Panc1 (cell line): ENCODE results near the gene FEN1. TPM values are rescaled to one million over a fixed set of nuclear protein-coding genes. Genes with fewer than 3 reads are reported as not detected.

ENCODE experiments used
- ATAC-seq: fragments of 200-7000 bp; cut with Tn5 transposase; 2 replicates; pipeline ENCODE4 v1.9.1; 2020; ENCODE audit warnings: mild to moderate bottlenecking, moderate library complexity
- BruUV-seq: library from RNA; stranded (reverse); fragments of 400-500 nt; replicated peaks from 2 replicates; lab custom pipeline; 2021; lab: Mats Ljungman, UMichigan
- CTCF ChIA-PET: fragments of 300-600 bp; sonication (Branson Sonifier 250); formaldehyde crosslinking; loops from one replicate; lab custom pipeline; 2022; ENCODE audit warnings: antibody characterized with exemption; lab: Charles Lee
- POLR2A ChIA-PET: fragments of 300-600 bp; sonication (Branson Sonifier 250); formaldehyde crosslinking; loops from one replicate; lab custom pipeline; 2022; ENCODE audit warnings: antibody characterized with exemption; lab: Charles Lee
- DNase-seq: peaks from one replicate; pipeline ENCODE4 v3.0.0-alpha.2; 2010; ENCODE audit warnings: low read depth, low spot score
- H3K27ac ChIP-seq: 2 replicates; pipeline ENCODE4 v1.5.1; 2011; ENCODE audit warnings: mild to moderate bottlenecking, low read length, inconsistent platforms
- H3K27me3 ChIP-seq: fragments of 200-500 bp; sonication (Bioruptor generic); 2 replicates; pipeline ENCODE4 v1.6.0; 2014; ENCODE audit warnings: low read length, inconsistent platforms; ENCODE audit not compliant: control insufficient read depth, insufficient read depth
- H3K36me3 ChIP-seq: fragments of 200-500 bp; sonication (Bioruptor generic); 2 replicates; pipeline ENCODE4 v1.5.1; 2014; ENCODE audit warnings: inconsistent platforms, mild to moderate bottlenecking, low read length, moderate library complexity; ENCODE audit not compliant: control insufficient read depth, insufficient read depth
- H3K4me1 ChIP-seq: 2 replicates; pipeline ENCODE4 v1.5.1; 2011; ENCODE audit warnings: inconsistent platforms, mild to moderate bottlenecking, low read length, moderate library complexity; ENCODE audit not compliant: control insufficient read depth, insufficient read depth
- H3K4me3 ChIP-seq, 2 experiments: 2 replicates each; pipeline ENCODE4 v1.5.1; 2011 to 2012; ENCODE audit warnings: low read depth in 2 of 2, low read length in 2 of 2, mild to moderate bottlenecking in 2 of 2, inconsistent platforms in 1 of 2, moderate library complexity in 1 of 2
- H3K9me3 ChIP-seq: fragments of 200-500 bp; sonication (Bioruptor generic); 2 replicates; pipeline ENCODE4 v1.5.1; 2014; ENCODE audit warnings: low read depth, mild to moderate bottlenecking, inconsistent platforms, low read length, moderate library complexity; ENCODE audit not compliant: control insufficient read depth, insufficient read depth
- CTCF ChIP-seq: fragments of 450-650 bp; IDR thresholded peaks from 2 replicates; pipeline ENCODE4 v1.5.1; 2017; ENCODE audit warnings: mild to moderate bottlenecking
- POLR2AphosphoS5 ChIP-seq: IDR thresholded peaks from 2 replicates; pipeline ENCODE4 v1.6.1; 2012; ENCODE audit warnings: mild to moderate bottlenecking, low read depth, low read length, moderate library complexity
- SIN3A ChIP-seq: IDR thresholded peaks from 2 replicates; pipeline ENCODE4 v1.6.1; 2012; ENCODE audit warnings: low read depth, mild to moderate bottlenecking, low read length, moderate library complexity, borderline replicate concordance; ENCODE audit not compliant: insufficient read depth
- TCF7L2 ChIP-seq: IDR thresholded peaks from 2 replicates; pipeline ENCODE4 v1.6.1; 2011; ENCODE audit warnings: mild to moderate bottlenecking, low read depth, low read length, inconsistent platforms
- in situ Hi-C: cut with HindIII; loops from 2 replicates; pipeline ENCODE4 v1.10.0; 2016; ENCODE audit warnings: low sequenced_read_pairs, low pct_unique_long_range_greater_than_20kb
- intact Hi-C: fragments of 100-400 bp; cut with micrococcal nuclease; formaldehyde crosslinking; loops from one replicate; pipeline ENCODE4 v1.10.0; 2022; ENCODE audit not compliant: unreplicated experiment
- total RNA-seq: library from RNA; stranded (reverse); gene quantifications from one replicate; pipeline ENCODE4 v1.2.1, GENCODE V29; 2021; ENCODE audit not compliant: unreplicated experiment
- TF ChIP-seq, protein P1 (sequence below), 2 experiments: IDR thresholded peaks; 2 replicates each; pipeline ENCODE4 v1.6.1; 2011 to 2012; ENCODE audit warnings: low read depth in 2 of 2, control low read depth in 1 of 2, low read length in 1 of 2, mild to moderate bottlenecking in 1 of 2, moderate library complexity in 1 of 2; ENCODE audit not compliant: insufficient read depth in 1 of 2

The FEN1 gene
- total RNA-seq, 1 experiment from 2014 or later = 67.6 TPM

DNA sequence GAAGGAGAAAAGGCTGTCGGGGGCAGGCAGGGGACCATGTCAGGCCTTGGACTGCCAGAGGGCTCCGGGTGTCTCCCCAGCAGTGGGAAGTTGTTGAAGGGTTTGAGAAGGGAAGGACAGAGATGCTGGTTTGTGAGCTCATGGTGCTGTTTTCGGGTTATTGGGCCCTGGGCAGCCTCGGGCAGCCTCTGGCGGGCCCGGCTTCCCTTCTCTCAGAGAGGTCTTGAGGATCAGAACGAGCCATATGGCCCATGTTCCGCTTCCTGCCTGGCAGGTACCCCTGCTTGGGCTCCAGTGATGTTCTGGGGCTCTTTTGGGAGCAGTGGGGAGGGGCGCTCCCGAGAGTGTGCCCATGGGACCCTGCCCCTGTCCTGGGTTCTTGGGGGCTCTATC, 30.5 kb upstream of the FEN1 start:
- POLR2A ChIA-PET = no interaction called here
- no peak overlapping the region for H3K4me3 ChIP-seq

DNA sequence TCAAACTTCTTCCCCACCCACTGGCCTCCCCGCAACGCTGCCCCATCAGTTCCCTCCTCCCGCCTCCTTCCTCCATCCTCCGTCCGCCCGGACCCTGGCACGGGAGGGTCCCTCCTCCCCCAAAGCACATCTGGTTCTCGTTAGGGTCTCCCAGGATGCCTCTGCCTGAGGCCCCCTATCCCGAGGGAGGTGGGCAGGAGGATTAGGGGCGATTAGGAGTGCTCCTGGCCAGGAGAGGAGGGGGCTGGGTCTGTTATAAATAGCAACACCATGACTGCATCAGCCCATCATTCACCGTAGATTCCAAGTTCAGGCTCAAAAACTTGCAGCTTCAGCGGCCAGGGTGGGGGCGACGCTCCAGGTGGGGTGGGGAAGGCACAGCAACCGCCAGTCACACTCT, 29.9 kb upstream of the FEN1 start:
- ChIA-PET POLR2A (no interaction called here), CTCF (interaction anchor here (1.0 kb wide), 1 partner anchor 24 kb away, joined by 3 read pairs; no protein-coding TSS in a partner anchor)
- ATAC-seq (no peak), DNase-seq (no peak)
- TF ChIP-seq, protein P1, sequence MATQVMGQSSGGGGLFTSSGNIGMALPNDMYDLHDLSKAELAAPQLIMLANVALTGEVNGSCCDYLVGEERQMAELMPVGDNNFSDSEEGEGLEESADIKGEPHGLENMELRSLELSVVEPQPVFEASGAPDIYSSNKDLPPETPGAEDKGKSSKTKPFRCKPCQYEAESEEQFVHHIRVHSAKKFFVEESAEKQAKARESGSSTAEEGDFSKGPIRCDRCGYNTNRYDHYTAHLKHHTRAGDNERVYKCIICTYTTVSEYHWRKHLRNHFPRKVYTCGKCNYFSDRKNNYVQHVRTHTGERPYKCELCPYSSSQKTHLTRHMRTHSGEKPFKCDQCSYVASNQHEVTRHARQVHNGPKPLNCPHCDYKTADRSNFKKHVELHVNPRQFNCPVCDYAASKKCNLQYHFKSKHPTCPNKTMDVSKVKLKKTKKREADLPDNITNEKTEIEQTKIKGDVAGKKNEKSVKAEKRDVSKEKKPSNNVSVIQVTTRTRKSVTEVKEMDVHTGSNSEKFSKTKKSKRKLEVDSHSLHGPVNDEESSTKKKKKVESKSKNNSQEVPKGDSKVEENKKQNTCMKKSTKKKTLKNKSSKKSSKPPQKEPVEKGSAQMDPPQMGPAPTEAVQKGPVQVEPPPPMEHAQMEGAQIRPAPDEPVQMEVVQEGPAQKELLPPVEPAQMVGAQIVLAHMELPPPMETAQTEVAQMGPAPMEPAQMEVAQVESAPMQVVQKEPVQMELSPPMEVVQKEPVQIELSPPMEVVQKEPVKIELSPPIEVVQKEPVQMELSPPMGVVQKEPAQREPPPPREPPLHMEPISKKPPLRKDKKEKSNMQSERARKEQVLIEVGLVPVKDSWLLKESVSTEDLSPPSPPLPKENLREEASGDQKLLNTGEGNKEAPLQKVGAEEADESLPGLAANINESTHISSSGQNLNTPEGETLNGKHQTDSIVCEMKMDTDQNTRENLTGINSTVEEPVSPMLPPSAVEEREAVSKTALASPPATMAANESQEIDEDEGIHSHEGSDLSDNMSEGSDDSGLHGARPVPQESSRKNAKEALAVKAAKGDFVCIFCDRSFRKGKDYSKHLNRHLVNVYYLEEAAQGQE (IDR thresholded peaks at IDR 0.05; ENCODE audit: insufficient read depth in 1 of 2, low read depth in 2 of 2, low read length in 1 of 2) = no peak
- TF ChIP-seq POLR2AphosphoS5 = no peak
- no peak for TF ChIP-seq TCF7L2
- TF ChIP-seq SIN3A = no peak
- no peak for TF ChIP-seq CTCF
- Histone ChIP-seq H3K9me3 (no peaks in the 10 kb centered on the region), H3K27ac (no peak overlapping the region), H3K27me3 (no peaks in the 10 kb centered on the region), H3K4me3 (no peak overlapping the region), H3K4me1 (peaks cover 7% of the 10 kb centered on the region), H3K36me3 (no peaks in the 10 kb centered on the region)
- intact Hi-C loops = no loop called here
- in situ Hi-C loops = no loop called here
- BruUV-seq = no TSS peak

More for the DNA sequence above, 30.5 kb upstream of the FEN1 start:
- in situ Hi-C loops (no loop called here), intact Hi-C loops (no loop called here)
- no peaks in the 10 kb centered on the region for H3K27me3 ChIP-seq
- peaks cover 7% of the 10 kb centered on the region for H3K4me1 ChIP-seq
- H3K36me3 ChIP-seq = no peaks in the 10 kb centered on the region
- no TSS peak for BruUV-seq
- H3K27ac ChIP-seq = no peak overlapping the region
- ATAC-seq (no peak), DNase-seq (no peak)
- CTCF ChIA-PET = interaction anchor here (1.0 kb wide), 1 partner anchor 24 kb away, joined by 3 read pairs; no protein-coding TSS in a partner anchor
- no peaks in the 10 kb centered on the region for H3K9me3 ChIP-seq
- TF ChIP-seq SIN3A (no peak), TCF7L2 (no peak)

- H3K36me3 ChIP-seq = no peaks in the 10 kb centered on the region
- ATAC-seq (no peak), DNase-seq (no peak)
- ChIA-PET POLR2A (no interaction called here), CTCF (no interaction called here)
- in situ Hi-C loops (no loop called here), intact Hi-C loops (no loop called here)
- H3K9me3 ChIP-seq = no peaks in the 10 kb centered on the region
- peaks cover 7% of the 10 kb centered on the region for H3K4me1 ChIP-seq
- no peak overlapping the region for H3K4me3 ChIP-seq
- no peak overlapping the region for H3K27ac ChIP-seq
- TF ChIP-seq SIN3A (no peak), TCF7L2 (no peak)
- TF ChIP-seq, protein P1 (IDR thresholded peaks at IDR 0.05; ENCODE audit: insufficient read depth in 1 of 2, low read depth in 2 of 2, low read length in 1 of 2) = no peak
- no TSS peak for BruUV-seq
- H3K27me3 ChIP-seq = no peaks in the 10 kb centered on the region
These were observed 28.6 kb upstream of the FEN1 start for GRCh38 chr11:61763930-61764605.
